SK-N-SH (cell line): ENCODE measurements around the gene APLP2. TPM values are rescaled to one million over a fixed set of nuclear protein-coding genes. Genes with fewer than 3 reads are reported as not detected.
A peak's percentile ranks its signal among the peaks of the same experiment; 100 is the strongest.

Experiments
- CTCF ChIA-PET: fragments of 300-600, 350-600 bp; formaldehyde crosslinking; extraction: SDS; loops from one replicate; lab custom pipeline; 2021; lab: Yijun Ruan, JAX
- POLR2A ChIA-PET: fragments of 350-600 bp; sonication (Branson Sonifier 250); formaldehyde crosslinking; extraction: SDS; loops from one replicate; lab custom pipeline; 2020; ENCODE audit warnings: antibody characterized with exemption, inconsistent platforms; lab: Yijun Ruan, JAX
- DNase-seq: peaks from one replicate; pipeline ENCODE4 v3.0.0; 2012
- H2AFZ ChIP-seq: fragments of 200-600 bp; sonication (generic); 2 replicates; pipeline ENCODE4 v1.8.1; 2016; ENCODE audit warnings: antibody characterized with exemption, mild to moderate bottlenecking, low read depth
- H3F3A ChIP-seq: fragments of 200-600 bp; sonication (generic); replicated peaks from 2 replicates; pipeline ENCODE3; 2016; ENCODE audit warnings: antibody characterized with exemption, mild to moderate bottlenecking; ENCODE audit not compliant: insufficient read depth
- H3K27ac ChIP-seq, 2 experiments: fragments of 200-500 bp in 1 of 2; fragments of 200-600 bp in 1 of 2; sonication (Bioruptor generic) in 1 of 2; sonication (generic), shearing (Covaris generic) in 1 of 2; 2 replicates each; pipeline versions ENCODE4 v1.5.1 to v1.6.1; 2014 to 2016; ENCODE audit warnings: low read depth in 2 of 2, inconsistent platforms in 1 of 2, low read length in 1 of 2, mild to moderate bottlenecking in 1 of 2, mixed read lengths in 1 of 2
- H3K27me3 ChIP-seq: fragments of 200-600 bp; sonication (generic), shearing (Covaris generic); 2 replicates; pipeline ENCODE4 v1.6.1; 2016; ENCODE audit warnings: mixed run types; ENCODE audit not compliant: insufficient read depth
- H3K36me3 ChIP-seq, 2 experiments: fragments of 200-500 bp in 1 of 2; fragments of 200-600 bp in 1 of 2; sonication (Bioruptor generic) in 1 of 2; sonication (generic) in 1 of 2; replicated peaks in 1 of 2; 2 replicates each; pipeline versions ENCODE3 to v1.5.1; 2014 to 2016; ENCODE audit warnings: low read length in 1 of 2, mild to moderate bottlenecking in 1 of 2; ENCODE audit not compliant: insufficient read depth in 2 of 2, control insufficient read depth in 1 of 2
- H3K4me1 ChIP-seq, 2 experiments: fragments of 200-500 bp in 1 of 2; fragments of 200-600 bp in 1 of 2; sonication (Bioruptor generic) in 1 of 2; sonication (generic), shearing (Covaris generic) in 1 of 2; 2 replicates each; pipeline versions ENCODE4 v1.5.1 to v1.6.1; 2014 to 2016; ENCODE audit warnings: low read depth in 1 of 2, low read length in 1 of 2, mixed run types in 1 of 2; ENCODE audit not compliant: insufficient read depth in 2 of 2, control insufficient read depth in 1 of 2
- H3K4me2 ChIP-seq: fragments of 200-600 bp; sonication (generic), shearing (Covaris generic); 2 replicates; pipeline ENCODE4 v1.6.1; 2017; ENCODE audit warnings: mixed run types
- H3K4me3 ChIP-seq, 2 experiments: fragments of 200-500 bp in 1 of 2; fragments of 200-600 bp in 1 of 2; sonication (Bioruptor generic) in 1 of 2; sonication (generic), shearing (Covaris generic) in 1 of 2; 2 replicates each; pipeline versions ENCODE4 v1.5.1 to v1.8.1; 2014 to 2016; ENCODE audit warnings: low read depth in 2 of 2, inconsistent platforms in 1 of 2, low read length in 1 of 2, mild to moderate bottlenecking in 1 of 2, mixed read lengths in 1 of 2, moderate library complexity in 1 of 2
- H3K79me2 ChIP-seq: fragments of 200-600 bp; sonication (generic); 2 replicates; pipeline ENCODE4 v1.8.1; 2017; ENCODE audit warnings: mild to moderate bottlenecking; ENCODE audit not compliant: insufficient read depth
- H3K9ac ChIP-seq: fragments of 200-600 bp; sonication (generic); 2 replicates; pipeline ENCODE4 v1.6.1; 2017; ENCODE audit warnings: mixed run types
- H3K9me2 ChIP-seq: fragments of 200-600 bp; sonication (generic); 2 replicates; pipeline ENCODE4 v1.6.1; 2017; ENCODE audit warnings: mixed run types
- H3K9me3 ChIP-seq: fragments of 200-600 bp; sonication (generic); 2 replicates; pipeline ENCODE4 v1.6.1; 2017; ENCODE audit warnings: mixed run types, mild to moderate bottlenecking, moderate library complexity
- H4K20me1 ChIP-seq: fragments of 200-600 bp; sonication (generic); 2 replicates; pipeline ENCODE4 v1.6.1; 2017; ENCODE audit warnings: mild to moderate bottlenecking, mixed run types; ENCODE audit not compliant: insufficient read depth
- CHD2 ChIP-seq: fragments of 150-350 bp; IDR thresholded peaks from 2 replicates; pipeline ENCODE4 v1.6.1; 2018; ENCODE audit warnings: low read length; ENCODE audit not compliant: partially characterized antibody
- FOXM1 ChIP-seq: IDR thresholded peaks from 2 replicates; pipeline ENCODE4 v1.4.0; 2012; ENCODE audit warnings: low read depth, mild to moderate bottlenecking
- IRF3 ChIP-seq: fragments of 150-350 bp; IDR thresholded peaks from 2 replicates; pipeline ENCODE4 v1.6.1; 2016; ENCODE audit warnings: mild to moderate bottlenecking, low read depth, low read length
- JUND ChIP-seq: IDR thresholded peaks from 2 replicates; pipeline ENCODE4 v1.4.0; 2012
- MEF2A ChIP-seq: IDR thresholded peaks from 2 replicates; pipeline ENCODE4 v1.4.0; 2012; ENCODE audit warnings: low read depth, borderline replicate concordance
- NFIC ChIP-seq: IDR thresholded peaks from 2 replicates; pipeline ENCODE4 v1.4.0; 2012; ENCODE audit warnings: borderline replicate concordance
- PBX3 ChIP-seq: IDR thresholded peaks from 2 replicates; pipeline ENCODE4; 2012
- REST ChIP-seq: IDR thresholded peaks from 2 replicates; pipeline ENCODE4 v1.6.1; 2012; ENCODE audit warnings: mild to moderate bottlenecking, low read depth, low read length, moderate library complexity
- TEAD4 ChIP-seq: IDR thresholded peaks from 2 replicates; pipeline ENCODE4 v1.4.0; 2012; ENCODE audit warnings: mild to moderate bottlenecking, borderline replicate concordance; ENCODE audit not compliant: insufficient read depth
- USF1 ChIP-seq: IDR thresholded peaks from 2 replicates; pipeline ENCODE4 v1.4.0; 2012; ENCODE audit warnings: low read depth, borderline replicate concordance
- WGBS: methylation state at CpG from one replicate; pipeline ENCODE4 v1.1.6; 2017; ENCODE audit warnings: low lambda C conversion rate; 5-methylcytosine and 5-hydroxymethylcytosine counted together
- polyA plus RNA-seq, 3 experiments: library from polyadenylated mRNA; depleted of rRNA; stranded (reverse); fragments of >200 nt; gene quantifications; 2 replicates each; pipeline ENCODE4 v1.2.3, GENCODE V29; 2012

Gene APLP2
- polyA plus RNA-seq, 1 of the 3 experiments (the other 2 are of a cell fraction): 424 TPM

- TF ChIP-seq TEAD4 (no peak), JUND (no peak), FOXM1 (no peak), MEF2A (no peak), USF1 (no peak), CHD2 (no peak)
These were observed 26.3 kb downstream of the APLP2 start (continued) for GRCh38 chr11:130096042-130096441.

- no peaks in the 10 kb centered on the region for H3K9me2 ChIP-seq
- H3K4me2 ChIP-seq: no peak overlapping the region
- peaks cover 92% of the 10 kb centered on the region for H3K79me2 ChIP-seq
- CTCF ChIA-PET: no interaction called here
- peaks cover 9% of the 10 kb centered on the region for H3F3A ChIP-seq
- no peaks in the 10 kb centered on the region for H3K9me3 ChIP-seq
- TF ChIP-seq TEAD4 (no peak), PBX3 (0 out of 2 replicates have a peak, but pooled peaks have one; percentile 4), NFIC (peak; percentile 6; the same call in 1 of the 2 replicates), REST (no peak)
- peaks cover 21 to 27% of the 10 kb centered on the region in 2 experiments for H3K4me1 ChIP-seq
- peak; percentile 36 for DNase-seq
- H2AFZ ChIP-seq: no peak overlapping the region
- H3K27me3 ChIP-seq: no peaks in the 10 kb centered on the region
- H3K9ac ChIP-seq: no peak overlapping the region
- POLR2A ChIA-PET: no interaction called here
- WGBS: 71% methylated on average over 2 of the region's 2 CpGs
- 0 out of 4 replicates have a peak overlapping the region, but pooled peaks of 1 of the 2 experiments have one; percentile 50 for H3K27ac ChIP-seq
- H3K4me3 ChIP-seq: no peak overlapping the region
- H4K20me1 ChIP-seq: peaks cover 92% of the 10 kb centered on the region
- H3K36me3 ChIP-seq: no peaks in the 10 kb centered on the region
These were observed 27.1 kb downstream of the APLP2 start for GRCh38 chr11:130096823-130097222.

- no peaks in the 10 kb centered on the region for H3K27me3 ChIP-seq
- no peaks in the 10 kb centered on the region for H3K9me3 ChIP-seq
- DNase-seq: no peak
- H3K9me2 ChIP-seq: no peaks in the 10 kb centered on the region
- H3K4me1 ChIP-seq: peaks cover 25 to 31% of the 10 kb centered on the region in 2 experiments
- no peak overlapping the region for H2AFZ ChIP-seq
- H3K27ac ChIP-seq: no peak overlapping the region
- WGBS: 98% methylated on average over 4 of the region's 4 CpGs
- POLR2A ChIA-PET: no interaction called here
- H3K36me3 ChIP-seq: no peaks in the 10 kb centered on the region
- H3F3A ChIP-seq: peaks cover 14% of the 10 kb centered on the region
- no peak overlapping the region for H3K9ac ChIP-seq
- H3K4me2 ChIP-seq: no peak overlapping the region
- no peak overlapping the region for H3K4me3 ChIP-seq
- H4K20me1 ChIP-seq: peaks cover 96% of the 10 kb centered on the region
- no peak for TF ChIP-seq IRF3
- CTCF ChIA-PET: no interaction called here
- peaks cover 97% of the 10 kb centered on the region for H3K79me2 ChIP-seq
These were observed 27.6 kb downstream of the APLP2 start for GRCh38 chr11:130097285-130097684.
